ENCODE results near the gene HLCS.

HLCS gene

GRCh38 chr21:36703626-36704280, 262.7 kb downstream of the HLCS start:
- Mint-ChIP-seq H3K4me1 (ENCODE audit: low read depth in 2 of 2) (peaks cover 24 to 29% of the 10 kb centered on the region in 2 donors), H3K27ac (no peak overlapping the region), H3K9me3 (no peaks in the 10 kb centered on the region), H3K27me3 (peaks cover 66 to 91% of the 10 kb centered on the region in 2 donors), H3K36me3 (ENCODE audit: insufficient read depth) (no peaks in the 10 kb centered on the region), H3K4me3 (peak overlapping the region in 1 of 2 donors; percentile 46)
- no peak for ATAC-seq (replicated peaks)
- no peak for DNase-seq

GRCh38 chr21:36703123-36703522, 263.3 kb downstream of the HLCS start:
- H3K4me3 Mint-ChIP-seq, result no peak overlapping the region
- no peak overlapping the region for H3K27ac Mint-ChIP-seq
- H3K4me1 Mint-ChIP-seq (ENCODE audit: low read depth in 2 of 2), result peaks cover 24 to 25% of the 10 kb centered on the region in 2 donors
- DNase-seq, result no peak
- H3K27me3 Mint-ChIP-seq, result peaks cover 60 to 88% of the 10 kb centered on the region in 2 donors
- H3K9me3 Mint-ChIP-seq, result no peaks in the 10 kb centered on the region
- ATAC-seq (replicated peaks), result no peak
- H3K36me3 Mint-ChIP-seq (ENCODE audit: insufficient read depth), result no peaks in the 10 kb centered on the region

GRCh38 chr21:36702622-36702968, 263.9 kb downstream of the HLCS start:
- Mint-ChIP-seq H3K36me3 (ENCODE audit: insufficient read depth) (no peaks in the 10 kb centered on the region), H3K27ac (no peak overlapping the region), H3K27me3 (peaks cover 58 to 88% of the 10 kb centered on the region in 2 donors), H3K9me3 (no peaks in the 10 kb centered on the region), H3K4me3 (no peak overlapping the region), H3K4me1 (ENCODE audit: low read depth in 2 of 2) (peaks cover 24 to 25% of the 10 kb centered on the region in 2 donors)
- ATAC-seq (replicated peaks), result no peak
- DNase-seq, result no peak

GRCh38 chr21:36701756-36702621, 264.5 kb downstream of the HLCS start:
- no peak overlapping the region for H3K27ac Mint-ChIP-seq

GRCh38 chr21:36700971-36701755, 265.3 kb downstream of the HLCS start:
- Mint-ChIP-seq H3K4me1 (ENCODE audit: low read depth in 2 of 2) (peaks cover 18 to 19% of the 10 kb centered on the region in 2 donors), H3K36me3 (ENCODE audit: insufficient read depth) (no peaks in the 10 kb centered on the region), H3K27ac (no peak overlapping the region), H3K4me3 (peak overlapping the region in 1 of 2 donors; percentile 15), H3K27me3 (peaks cover 56 to 88% of the 10 kb centered on the region in 2 donors), H3K9me3 (no peaks in the 10 kb centered on the region)
- DNase-seq, result no peak
- no peak for ATAC-seq (replicated peaks)

More at GRCh38 chr21:36701756-36702621, 264.5 kb downstream of the HLCS start:
- no peaks in the 10 kb centered on the region for H3K9me3 Mint-ChIP-seq
- H3K36me3 Mint-ChIP-seq (ENCODE audit: insufficient read depth), result no peaks in the 10 kb centered on the region
- peaks cover 56 to 88% of the 10 kb centered on the region in 2 donors for H3K27me3 Mint-ChIP-seq
- H3K4me1 Mint-ChIP-seq (ENCODE audit: low read depth in 2 of 2), result peaks cover 24 to 25% of the 10 kb centered on the region in 2 donors
- H3K4me3 Mint-ChIP-seq, result peak overlapping the region in 1 of 2 donors; percentile 15
- no peak for DNase-seq
- no peak for ATAC-seq (replicated peaks)

Measured in effector memory CD8-positive, alpha-beta T cell (primary cell).